NAMALWA (cell line): ENCODE results near the gene GAL3ST3.

Source experiments
- DNase-seq: peaks from one replicate; pipeline ENCODE4 v3.0.0-alpha.2; 2015; ENCODE audit warnings: low spot score

Gene GAL3ST3

DNA sequence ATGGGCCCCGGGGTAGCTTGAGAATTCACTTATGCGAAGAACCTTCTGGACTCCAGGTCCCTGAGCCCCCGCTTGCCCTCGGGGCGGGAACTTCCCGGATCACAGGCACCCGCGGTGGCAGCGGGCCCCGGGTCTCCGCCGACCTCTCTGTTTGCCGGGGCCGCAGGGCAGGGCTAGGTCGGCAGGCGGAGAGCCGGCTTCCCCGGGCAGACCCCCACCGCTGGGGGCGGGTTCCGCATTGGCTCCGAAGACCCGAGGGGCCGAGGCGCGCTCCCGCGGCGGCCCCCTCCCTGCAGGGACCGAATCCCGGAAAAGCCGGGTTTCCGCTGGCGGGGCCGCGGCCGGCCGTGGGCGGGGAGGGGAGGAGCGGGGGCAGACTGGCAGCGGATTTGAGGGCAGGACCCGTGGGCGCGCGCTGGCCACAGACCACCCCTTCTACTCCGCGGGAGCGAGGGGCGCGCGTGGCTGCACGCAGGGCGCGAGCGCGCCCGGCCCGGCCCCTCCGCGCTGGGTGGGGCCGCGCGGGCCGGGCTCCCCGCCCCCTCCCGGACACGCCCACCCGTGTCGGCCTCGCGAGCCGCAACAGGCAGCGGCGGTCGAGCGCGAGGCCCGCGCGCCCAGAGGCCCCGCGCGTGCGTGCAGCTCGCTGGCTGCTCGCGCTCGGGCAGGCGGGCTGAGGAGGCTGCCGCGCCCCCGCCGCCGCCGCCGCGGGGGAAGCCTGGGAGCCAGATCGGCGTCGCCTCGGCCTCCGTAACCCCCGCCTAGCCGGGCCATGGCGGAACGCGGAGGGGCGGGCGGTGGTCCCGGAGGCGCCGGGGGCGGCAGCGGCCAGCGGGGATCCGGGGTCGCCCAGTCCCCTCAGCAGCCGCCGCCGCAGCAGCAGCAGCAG, 21.0 kb upstream of the GAL3ST3 start, which contains the start of gene PACS1:
Gene PACS1, plus strand, starts transcription at position 558 of the 889 bp plus-strand sequence. Its CDS starts 215 bp downstream, at position 773.
- peak; percentile 72 for DNase-seq

DNA sequence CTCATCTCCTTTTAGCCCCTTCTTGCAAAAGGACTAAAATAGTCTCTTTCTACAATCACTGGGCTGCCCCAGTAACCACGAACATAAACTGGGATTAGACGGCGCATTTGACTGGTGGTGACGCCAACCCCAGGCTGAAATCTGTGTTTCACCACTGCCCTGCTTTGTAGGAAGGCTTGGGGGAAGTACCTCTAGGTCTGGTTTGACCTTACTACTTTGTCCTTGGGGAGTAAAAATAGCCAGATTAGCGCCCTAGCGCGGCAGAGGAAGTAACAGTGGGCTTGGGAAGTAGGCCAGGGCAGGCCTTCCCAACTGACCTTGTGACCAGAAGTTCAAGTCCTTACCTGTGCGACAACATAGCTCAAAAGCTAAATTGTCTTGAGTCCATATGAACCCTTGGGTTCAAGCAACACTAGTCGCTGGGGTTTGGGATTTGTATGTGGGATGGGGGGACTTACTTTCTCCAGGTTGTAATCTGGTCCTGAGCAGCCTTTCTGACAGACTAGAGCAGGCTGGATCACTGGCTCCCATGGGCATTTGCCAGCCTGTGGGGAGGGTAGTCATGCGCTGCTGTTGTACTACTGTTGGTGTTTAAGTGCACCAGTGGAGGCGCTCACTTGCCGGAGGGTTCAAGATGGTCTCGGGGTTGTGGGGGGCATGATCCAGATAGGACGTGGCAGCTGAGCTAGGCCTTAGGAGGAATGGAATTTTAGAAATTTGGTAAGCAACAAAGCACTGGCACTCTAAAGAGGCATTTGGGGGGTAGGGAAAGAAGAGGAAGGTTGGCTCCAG, 20.2 kb upstream of the GAL3ST3 start:
- peak; percentile 59 for DNase-seq

DNA sequence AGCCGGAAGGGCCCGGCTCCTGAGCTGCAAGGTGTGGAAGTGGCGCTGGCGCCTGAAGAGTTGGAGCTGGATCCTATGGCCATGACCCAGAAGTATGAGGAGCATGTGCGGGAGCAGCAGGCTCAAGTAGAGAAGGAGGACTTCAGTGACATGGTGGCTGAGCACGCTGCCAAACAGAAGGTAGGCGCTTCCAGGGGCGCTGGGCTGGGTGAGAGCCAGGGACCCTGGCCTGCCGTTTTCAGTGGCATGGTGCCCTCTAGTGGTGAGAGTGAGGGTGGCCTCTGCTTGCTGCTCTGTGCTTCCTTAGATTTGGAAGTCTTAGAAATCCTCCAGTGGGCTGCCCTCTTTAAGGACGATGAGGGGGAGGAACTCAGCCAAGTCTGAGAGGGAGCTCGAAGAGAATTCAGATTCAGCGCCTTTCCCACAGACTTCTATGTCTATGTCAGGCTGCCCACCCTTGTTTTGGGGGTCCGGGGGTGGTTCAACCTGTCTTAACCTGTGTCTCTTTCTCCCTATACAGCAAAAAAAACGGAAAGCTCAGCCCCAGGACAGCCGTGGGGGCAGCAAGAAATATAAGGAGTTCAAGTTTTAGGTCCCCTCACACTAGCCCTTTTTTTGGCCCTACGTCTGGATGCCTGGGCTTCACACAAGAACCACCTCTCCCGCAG, 19.3 kb upstream of the GAL3ST3 start:
- DNase-seq = peak; percentile 84

- DNase-seq = no peak
Observed at GRCh38 chr11:66067640-66068039, 18.7 kb upstream of the GAL3ST3 start.

DNA sequence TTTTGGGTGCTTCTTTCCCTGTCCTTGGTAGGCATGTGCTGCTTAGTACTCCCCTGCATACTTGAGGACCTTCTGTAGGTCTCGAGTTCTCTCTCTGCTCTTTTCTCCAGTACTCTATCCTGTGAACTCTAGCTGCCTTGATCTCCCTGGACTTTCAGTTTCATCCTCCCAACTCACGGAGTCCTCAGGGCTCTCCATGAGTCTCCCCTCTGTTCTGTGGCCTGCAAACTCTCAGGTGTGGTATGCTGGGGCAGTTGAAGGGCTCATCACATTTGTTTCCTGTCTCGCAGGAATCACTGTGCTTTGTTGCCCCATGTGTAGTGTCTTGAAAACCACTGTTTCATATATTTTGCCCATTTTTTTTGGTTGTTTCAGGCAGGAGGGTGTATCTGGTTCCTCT, 17.8 kb upstream of the GAL3ST3 start:
- no peak for DNase-seq

- DNase-seq = no peak
Observed at GRCh38 chr11:66064571-66064970, 15.6 kb upstream of the GAL3ST3 start.

DNA sequence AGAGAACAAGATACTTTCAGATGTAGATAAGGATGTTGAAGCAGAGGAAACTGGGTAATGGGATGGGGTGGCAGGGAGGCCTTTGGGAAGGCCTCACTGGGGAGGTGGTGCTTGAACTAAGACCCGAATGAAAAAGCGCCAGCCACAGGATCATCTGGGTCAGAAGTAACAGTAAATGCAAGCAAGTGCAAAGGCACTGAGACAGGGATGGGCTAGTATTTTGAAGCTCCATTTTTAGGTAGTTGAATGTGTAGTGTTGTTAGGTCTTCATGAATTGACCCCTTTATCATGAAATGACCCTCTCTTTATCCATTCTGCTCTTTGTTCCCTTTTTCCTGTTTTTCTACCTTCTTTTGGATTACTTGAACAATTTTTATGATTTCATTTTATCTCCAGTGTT, 14.9 kb upstream of the GAL3ST3 start:
- no peak for DNase-seq

- no peak for DNase-seq
Observed at GRCh38 chr11:66062408-66062807, 13.4 kb upstream of the GAL3ST3 start.

DNA sequence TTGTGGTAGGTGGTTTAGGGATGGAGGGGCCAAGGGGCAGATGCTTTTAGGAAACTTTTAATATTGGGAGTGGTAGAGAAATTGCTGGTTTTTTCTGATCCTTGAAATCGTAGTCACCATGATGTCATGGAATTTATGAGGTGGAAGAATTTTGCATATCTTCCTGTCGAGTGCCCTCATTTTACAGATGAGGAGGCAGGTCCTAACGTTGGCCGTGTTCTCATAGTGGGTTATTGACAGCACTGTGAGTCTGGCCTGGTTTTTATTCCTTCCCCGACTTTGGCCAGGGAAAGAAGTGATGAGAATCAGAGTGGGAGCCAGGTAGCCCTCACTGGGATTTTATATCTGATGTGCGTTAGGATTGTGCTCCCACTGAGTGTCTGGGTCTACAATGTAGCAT, 12.3 kb upstream of the GAL3ST3 start:
- DNase-seq = no peak

GRCh38 chr11:66059966-66060680, 11.2 kb upstream of the GAL3ST3 start:
- DNase-seq = no peak

DNA sequence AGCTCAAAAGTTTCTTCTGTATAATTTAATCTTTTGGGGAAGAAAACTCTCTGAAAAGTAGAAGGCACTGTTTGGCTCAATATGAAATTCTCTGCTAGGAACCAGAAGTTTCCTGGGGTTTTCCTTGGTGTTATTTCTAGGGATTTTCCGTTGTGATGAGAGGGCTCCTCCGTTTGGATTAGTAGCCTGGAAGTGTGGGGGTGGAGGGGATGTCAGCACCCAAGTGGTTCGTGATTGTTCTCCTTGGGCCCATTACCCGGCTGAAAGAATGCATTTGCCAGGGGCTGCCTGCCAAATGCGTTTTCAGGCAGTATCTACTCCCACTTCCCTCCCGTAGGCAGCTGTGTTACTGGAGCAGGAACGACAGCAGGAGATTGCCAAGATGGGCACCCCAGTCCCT, 7.5 kb upstream of the GAL3ST3 start:
- DNase-seq = no peak

DNA sequence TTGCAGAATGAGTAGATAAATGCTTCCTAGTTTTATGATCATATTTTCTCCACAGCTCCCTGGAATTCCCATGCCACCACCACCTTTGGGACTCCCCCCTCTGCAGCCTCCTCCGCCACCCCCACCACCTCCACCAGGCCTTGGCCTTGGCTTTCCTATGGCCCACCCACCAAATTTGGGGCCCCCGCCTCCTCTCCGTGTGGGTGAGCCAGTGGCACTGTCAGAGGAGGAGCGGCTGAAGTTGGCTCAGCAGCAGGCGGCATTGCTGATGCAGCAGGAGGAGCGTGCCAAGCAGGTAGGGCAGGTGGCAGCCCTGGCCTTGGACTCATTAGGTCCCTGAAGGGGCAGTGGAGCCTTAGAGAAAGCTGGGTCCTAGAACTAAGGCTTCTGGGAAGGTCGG, 6.1 kb upstream of the GAL3ST3 start:
- no peak for DNase-seq

DNA sequence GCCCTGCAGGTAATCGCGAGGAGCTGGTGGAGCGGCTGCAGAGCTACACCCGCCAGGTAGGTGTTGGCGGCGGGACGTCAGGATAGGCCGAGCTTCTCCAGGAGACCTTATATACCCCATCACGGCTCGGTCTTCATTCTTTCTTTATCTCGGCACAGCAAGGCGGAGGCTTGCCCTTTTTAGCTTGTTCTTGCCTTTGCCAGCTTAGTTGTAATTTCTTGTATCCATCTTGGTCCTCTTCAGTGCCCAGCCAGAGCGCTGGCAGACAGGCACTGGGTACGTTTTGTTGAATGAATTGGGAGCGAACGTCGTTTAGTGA, 3.7 kb upstream of the GAL3ST3 start:
- no peak for DNase-seq

DNA sequence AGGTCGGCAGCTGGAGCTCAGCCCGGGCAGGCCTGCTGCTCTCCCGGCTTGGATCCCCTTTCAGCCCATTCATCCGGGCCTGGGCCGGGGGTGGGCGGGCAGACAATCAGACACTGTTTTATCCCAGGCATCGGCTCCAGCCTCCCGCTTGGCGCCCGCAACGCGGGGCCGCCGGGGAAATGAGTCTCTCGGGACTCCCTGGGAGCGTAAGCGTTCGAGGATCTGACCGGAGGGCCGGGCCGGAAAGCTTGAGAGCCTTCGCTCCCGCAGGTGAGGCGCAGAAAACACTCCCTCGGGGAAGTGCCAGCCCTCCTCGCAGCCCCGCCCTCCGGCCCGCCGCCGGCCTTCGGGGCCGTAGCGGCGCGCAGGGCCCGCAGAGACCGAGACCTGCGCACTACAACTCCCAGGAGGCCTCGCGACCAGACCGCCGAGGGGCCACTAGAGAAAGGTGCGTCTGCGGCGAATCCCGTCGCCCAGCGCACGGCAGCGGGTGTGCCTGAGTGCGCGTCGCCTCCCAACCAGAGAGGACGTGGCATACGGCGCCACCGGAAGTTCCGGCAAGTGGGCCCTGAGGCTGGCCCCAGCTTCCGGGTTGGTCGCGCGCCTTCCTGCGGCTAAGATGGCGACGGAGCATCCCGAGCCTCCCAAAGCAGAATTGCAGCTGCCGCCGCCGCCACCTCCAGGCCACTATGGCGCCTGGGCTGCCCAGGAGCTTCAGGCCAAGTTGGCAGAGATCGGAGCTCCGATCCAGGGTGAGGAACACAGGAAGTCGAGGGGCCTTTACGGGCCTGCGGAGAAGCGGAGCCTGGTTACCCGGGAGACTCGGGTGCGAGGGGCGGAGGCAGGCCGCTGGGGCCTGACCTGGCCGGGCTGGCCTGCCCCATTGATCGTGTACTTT, 3.1 kb upstream of the GAL3ST3 start, which contains the start of gene SF3B2:
Gene SF3B2, plus strand, starts transcription at position 599 of the 898 bp plus-strand sequence. Its CDS starts 21 bp downstream, at position 620.
- peak; percentile 98 for DNase-seq

DNA sequence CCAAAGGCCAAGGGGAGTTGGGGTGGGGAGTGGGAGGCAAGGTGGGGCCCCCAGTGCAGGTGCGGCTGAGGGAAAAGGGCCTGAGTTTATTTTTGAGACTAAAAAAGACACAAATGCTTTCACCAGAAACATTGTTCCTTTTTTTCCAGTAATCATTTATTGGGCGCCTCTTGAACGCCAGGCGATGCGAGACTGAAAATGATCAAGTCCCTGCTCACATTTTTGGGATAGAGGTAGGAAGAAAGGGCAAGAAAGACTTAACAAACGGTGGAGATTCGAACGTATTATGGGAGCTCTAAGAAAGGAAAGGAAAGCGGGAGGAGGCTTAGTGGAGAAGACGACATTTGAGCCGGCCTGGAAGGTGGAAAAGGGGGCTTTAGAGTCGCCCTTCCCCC, 2.4 kb upstream of the GAL3ST3 start:
- no peak for DNase-seq

DNA sequence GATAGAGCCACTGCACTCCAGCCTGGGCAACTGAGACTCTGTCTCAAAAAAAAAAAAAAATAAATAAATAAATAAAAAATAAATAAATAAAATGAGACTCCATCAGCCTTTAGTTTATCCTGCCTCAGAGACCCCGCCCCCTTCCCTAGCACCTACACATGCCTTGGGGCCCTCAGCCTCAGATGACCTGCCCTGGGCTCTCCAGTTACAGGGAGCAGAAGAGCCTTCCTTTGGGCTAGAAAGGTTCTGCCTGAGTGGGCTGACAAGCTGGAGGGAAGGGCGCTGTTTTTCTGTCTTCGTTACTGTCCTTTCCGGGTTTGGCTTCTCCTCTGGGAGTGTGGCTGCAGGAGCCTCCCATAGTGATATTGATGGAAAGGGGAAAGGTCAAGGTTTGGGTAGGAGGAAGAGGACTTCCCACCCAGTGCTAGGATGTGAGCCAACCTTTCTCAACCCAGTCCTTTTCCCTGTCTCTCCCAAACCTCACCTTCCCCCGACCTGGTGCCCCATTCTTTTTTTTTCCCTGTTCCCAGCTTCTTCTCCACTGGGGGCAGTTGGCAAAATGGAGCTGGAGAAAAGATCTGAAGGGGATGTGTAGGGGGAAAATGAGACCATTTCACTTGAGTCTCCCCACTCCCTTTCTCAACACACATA, 1.7 kb upstream of the GAL3ST3 start:
- DNase-seq = no peak

DNA sequence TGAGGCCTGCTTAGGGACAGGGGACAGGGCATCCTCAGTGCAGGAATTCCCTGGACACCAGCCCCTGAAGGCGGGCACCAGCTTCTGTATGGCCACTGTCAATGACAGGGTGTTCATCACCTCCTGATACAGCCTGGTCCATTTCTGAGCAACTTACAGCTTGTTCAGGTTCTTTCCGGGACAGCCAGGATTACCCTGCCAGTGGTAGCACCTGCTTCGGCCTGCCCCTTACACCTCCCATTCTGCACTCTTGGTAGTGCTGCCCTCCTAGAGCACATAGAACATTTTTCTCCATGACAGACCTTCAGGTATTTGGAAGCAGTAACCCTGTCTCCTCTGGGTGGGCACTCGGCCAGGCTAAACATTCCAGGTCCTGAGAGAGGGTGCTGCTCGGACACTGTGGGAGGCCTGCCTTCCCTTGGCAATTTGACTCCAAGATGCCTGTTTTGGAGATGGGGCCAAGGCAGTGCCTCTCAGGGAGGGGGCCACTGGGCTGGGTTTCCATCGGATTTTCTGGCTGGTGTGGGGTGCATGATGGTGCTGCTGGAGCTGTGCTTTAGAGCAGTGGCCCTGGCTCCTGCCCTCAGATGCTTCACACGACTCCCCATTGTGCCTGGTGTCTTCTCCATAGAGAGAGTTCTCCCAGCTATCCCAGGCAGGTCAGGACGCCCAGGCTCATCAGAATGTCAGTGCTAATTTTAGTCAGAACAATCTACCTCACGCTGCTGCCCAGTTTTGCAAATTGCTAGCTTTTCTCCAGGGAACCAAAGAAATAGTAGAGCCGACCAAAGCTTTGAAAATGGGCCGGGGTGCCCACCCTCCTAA, 1.2 kb downstream of the GAL3ST3 start:
- no peak for DNase-seq

- no peak for DNase-seq
Observed at GRCh38 chr11:66046901-66047300, 2.1 kb downstream of the GAL3ST3 start.

GRCh38 chr11:66045177-66045639, 3.8 kb downstream of the GAL3ST3 start:
- peak; percentile 92 for DNase-seq
